Measurements from ENCODE around the gene C20orf173.

GRCh38 chr20:35551503-35551902, 22.1 kb upstream of the C20orf173 start:
- no peak for TF ChIP-seq CTCF (conservative IDR thresholded peaks at IDR 0.05 in 1 of 2, IDR thresholded peaks at IDR 0.05 in 1 of 2; ENCODE audit: low read depth in 1 of 2, low read length in 2 of 2)
- no peak for TF ChIP-seq EZH2 (IDR thresholded peaks at IDR 0.05; ENCODE audit: low read length, missing control alignments)

Measured in fibroblast of lung (primary cell).